ENCODE measurements around the gene CFAP410. TPM values are rescaled to one million over a fixed set of nuclear protein-coding genes. Genes with fewer than 3 reads are reported as not detected.
A peak's percentile ranks its signal among the peaks of the same experiment; 100 is the strongest.

The CFAP410 gene
- total and polyA plus RNA-seq, 2 of the 13 experiments (the other 11 are each of a cell fraction or from before 2014, with no cell fraction given), result 8.0 to 20.1 TPM

GRCh38 chr21:44337941-44338895 is 972 bp downstream of the CFAP410 start (continued):
- TF ChIP-seq ARID4A (CRISPR knock-in tag; IDR thresholded peaks at IDR 0.05; ENCODE audit: borderline replicate concordance), result peak; percentile 34; the same call in 1 of the 2 replicates
- no peak for TF ChIP-seq ZNF414 (CRISPR knock-in tag; IDR thresholded peaks at IDR 0.05)
- TF ChIP-seq ZNF563 (CRISPR knock-in tag; IDR thresholded peaks at IDR 0.05), result no peak
- no peak for TF ChIP-seq HES4 (CRISPR knock-in tag; IDR thresholded peaks at IDR 0.05; ENCODE audit: borderline replicate concordance)
- TF ChIP-seq, protein P1, sequence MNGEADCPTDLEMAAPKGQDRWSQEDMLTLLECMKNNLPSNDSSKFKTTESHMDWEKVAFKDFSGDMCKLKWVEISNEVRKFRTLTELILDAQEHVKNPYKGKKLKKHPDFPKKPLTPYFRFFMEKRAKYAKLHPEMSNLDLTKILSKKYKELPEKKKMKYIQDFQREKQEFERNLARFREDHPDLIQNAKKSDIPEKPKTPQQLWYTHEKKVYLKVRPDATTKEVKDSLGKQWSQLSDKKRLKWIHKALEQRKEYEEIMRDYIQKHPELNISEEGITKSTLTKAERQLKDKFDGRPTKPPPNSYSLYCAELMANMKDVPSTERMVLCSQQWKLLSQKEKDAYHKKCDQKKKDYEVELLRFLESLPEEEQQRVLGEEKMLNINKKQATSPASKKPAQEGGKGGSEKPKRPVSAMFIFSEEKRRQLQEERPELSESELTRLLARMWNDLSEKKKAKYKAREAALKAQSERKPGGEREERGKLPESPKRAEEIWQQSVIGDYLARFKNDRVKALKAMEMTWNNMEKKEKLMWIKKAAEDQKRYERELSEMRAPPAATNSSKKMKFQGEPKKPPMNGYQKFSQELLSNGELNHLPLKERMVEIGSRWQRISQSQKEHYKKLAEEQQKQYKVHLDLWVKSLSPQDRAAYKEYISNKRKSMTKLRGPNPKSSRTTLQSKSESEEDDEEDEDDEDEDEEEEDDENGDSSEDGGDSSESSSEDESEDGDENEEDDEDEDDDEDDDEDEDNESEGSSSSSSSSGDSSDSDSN (CRISPR knock-in tag; IDR thresholded peaks at IDR 0.05), result 0 out of 2 replicates have a peak, but pooled peaks have one; percentile 20
- no peak for TF ChIP-seq SIN3B (IDR thresholded peaks at IDR 0.05; ENCODE audit: low read length)
- TF ChIP-seq, protein P2, sequence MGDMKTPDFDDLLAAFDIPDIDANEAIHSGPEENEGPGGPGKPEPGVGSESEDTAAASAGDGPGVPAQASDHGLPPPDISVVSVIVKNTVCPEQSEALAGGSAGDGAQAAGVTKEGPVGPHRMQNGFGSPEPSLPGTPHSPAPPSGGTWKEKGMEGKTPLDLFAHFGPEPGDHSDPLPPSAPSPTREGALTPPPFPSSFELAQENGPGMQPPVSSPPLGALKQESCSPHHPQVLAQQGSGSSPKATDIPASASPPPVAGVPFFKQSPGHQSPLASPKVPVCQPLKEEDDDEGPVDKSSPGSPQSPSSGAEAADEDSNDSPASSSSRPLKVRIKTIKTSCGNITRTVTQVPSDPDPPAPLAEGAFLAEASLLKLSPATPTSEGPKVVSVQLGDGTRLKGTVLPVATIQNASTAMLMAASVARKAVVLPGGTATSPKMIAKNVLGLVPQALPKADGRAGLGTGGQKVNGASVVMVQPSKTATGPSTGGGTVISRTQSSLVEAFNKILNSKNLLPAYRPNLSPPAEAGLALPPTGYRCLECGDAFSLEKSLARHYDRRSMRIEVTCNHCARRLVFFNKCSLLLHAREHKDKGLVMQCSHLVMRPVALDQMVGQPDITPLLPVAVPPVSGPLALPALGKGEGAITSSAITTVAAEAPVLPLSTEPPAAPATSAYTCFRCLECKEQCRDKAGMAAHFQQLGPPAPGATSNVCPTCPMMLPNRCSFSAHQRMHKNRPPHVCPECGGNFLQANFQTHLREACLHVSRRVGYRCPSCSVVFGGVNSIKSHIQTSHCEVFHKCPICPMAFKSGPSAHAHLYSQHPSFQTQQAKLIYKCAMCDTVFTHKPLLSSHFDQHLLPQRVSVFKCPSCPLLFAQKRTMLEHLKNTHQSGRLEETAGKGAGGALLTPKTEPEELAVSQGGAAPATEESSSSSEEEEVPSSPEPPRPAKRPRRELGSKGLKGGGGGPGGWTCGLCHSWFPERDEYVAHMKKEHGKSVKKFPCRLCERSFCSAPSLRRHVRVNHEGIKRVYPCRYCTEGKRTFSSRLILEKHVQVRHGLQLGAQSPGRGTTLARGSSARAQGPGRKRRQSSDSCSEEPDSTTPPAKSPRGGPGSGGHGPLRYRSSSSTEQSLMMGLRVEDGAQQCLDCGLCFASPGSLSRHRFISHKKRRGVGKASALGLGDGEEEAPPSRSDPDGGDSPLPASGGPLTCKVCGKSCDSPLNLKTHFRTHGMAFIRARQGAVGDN (CRISPR knock-in tag; IDR thresholded peaks at IDR 0.05), result peak; percentile 33; the same call in 1 of the 2 replicates
- TF ChIP-seq RFX5 (IDR thresholded peaks at IDR 0.05; ENCODE audit: low read depth, low read length), result 0 out of 2 replicates have a peak, but pooled peaks have one; percentile 35
- no peak for TF ChIP-seq JDP2 (CRISPR knock-in tag; IDR thresholded peaks at IDR 0.05; ENCODE audit: borderline replicate concordance)
- TF ChIP-seq POLR2G (IDR thresholded peaks at IDR 0.05; ENCODE audit: low read depth, low read length), result peak; percentile 47; the same call in 1 of the 2 replicates
- no peak for TF ChIP-seq ZKSCAN5 (CRISPR knock-in tag; IDR thresholded peaks at IDR 0.05)
- TF ChIP-seq ZNF670 (CRISPR knock-in tag; IDR thresholded peaks at IDR 0.05; ENCODE audit: borderline replicate concordance), result 0 out of 2 replicates have a peak, but pooled peaks have one; percentile 33
- TF ChIP-seq, protein P3, sequence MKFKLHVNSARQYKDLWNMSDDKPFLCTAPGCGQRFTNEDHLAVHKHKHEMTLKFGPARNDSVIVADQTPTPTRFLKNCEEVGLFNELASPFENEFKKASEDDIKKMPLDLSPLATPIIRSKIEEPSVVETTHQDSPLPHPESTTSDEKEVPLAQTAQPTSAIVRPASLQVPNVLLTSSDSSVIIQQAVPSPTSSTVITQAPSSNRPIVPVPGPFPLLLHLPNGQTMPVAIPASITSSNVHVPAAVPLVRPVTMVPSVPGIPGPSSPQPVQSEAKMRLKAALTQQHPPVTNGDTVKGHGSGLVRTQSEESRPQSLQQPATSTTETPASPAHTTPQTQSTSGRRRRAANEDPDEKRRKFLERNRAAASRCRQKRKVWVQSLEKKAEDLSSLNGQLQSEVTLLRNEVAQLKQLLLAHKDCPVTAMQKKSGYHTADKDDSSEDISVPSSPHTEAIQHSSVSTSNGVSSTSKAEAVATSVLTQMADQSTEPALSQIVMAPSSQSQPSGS (CRISPR knock-in tag; IDR thresholded peaks at IDR 0.05), result no peak
